Measurements from ENCODE around the gene PTPN21. TPM values are rescaled to one million over a fixed set of nuclear protein-coding genes. Genes with fewer than 3 reads are reported as not detected.

The PTPN21 gene
- total and polyA plus RNA-seq, 7 donors: 4.7 to 27.3 (median 14.8) TPM

DNA sequence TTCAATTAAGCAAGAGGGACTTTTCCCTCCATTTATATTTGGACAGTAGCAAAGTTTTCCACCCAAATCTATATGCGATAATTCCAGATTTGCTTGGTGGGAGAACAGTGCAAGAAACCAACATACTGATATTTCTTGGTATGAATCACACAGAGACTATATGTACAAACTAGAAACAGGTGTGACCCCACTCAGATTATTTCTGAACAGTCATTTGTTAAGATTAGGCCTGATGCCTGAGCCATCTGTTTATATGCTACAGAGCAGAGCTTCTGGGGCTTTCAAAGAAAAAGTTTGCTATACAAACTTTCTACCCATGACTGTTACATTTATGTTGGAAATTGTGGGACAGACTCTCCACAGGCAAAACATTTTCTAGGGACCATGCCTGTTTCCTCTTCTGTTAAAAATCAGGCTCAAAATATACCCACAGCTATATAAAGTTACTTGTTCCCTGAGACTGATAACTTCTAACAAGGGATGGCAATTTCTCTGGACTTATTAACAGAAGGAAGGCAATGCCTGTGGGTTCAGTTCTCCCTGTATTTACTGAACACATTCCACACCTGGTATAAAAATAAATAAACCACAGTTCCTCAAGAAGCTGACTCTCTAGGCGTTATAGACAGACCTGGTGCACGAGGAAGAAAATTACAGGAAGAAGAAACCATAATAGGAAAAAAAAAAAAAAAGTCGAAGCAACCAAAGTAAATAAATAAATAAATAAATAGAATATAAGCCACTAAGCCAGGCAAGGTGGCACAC is 8.0 kb downstream of the PTPN21 start:
- intact Hi-C loops (cut with DNase I): no loop called here
- 72 to 76% (median 73%) methylated on average over 4 of the region's 4 CpGs for whole genome bisulfite sequencing, 3 donors
- H3K4me1 ChIP-seq: peaks cover 25% of the 10 kb centered on the region
- DNase-seq: no peak
- ATAC-seq: no peak
- H3K27me3 ChIP-seq (ENCODE audit: insufficient read depth in 3 of 3, low read length in 2 of 3): no peaks in the 10 kb centered on the region
- TF ChIP-seq, protein P1, sequence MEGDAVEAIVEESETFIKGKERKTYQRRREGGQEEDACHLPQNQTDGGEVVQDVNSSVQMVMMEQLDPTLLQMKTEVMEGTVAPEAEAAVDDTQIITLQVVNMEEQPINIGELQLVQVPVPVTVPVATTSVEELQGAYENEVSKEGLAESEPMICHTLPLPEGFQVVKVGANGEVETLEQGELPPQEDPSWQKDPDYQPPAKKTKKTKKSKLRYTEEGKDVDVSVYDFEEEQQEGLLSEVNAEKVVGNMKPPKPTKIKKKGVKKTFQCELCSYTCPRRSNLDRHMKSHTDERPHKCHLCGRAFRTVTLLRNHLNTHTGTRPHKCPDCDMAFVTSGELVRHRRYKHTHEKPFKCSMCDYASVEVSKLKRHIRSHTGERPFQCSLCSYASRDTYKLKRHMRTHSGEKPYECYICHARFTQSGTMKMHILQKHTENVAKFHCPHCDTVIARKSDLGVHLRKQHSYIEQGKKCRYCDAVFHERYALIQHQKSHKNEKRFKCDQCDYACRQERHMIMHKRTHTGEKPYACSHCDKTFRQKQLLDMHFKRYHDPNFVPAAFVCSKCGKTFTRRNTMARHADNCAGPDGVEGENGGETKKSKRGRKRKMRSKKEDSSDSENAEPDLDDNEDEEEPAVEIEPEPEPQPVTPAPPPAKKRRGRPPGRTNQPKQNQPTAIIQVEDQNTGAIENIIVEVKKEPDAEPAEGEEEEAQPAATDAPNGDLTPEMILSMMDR (IDR thresholded peaks at IDR 0.05): no peak
- H3K36me3 ChIP-seq (ENCODE audit: insufficient read depth in 1 of 2, low read depth in 1 of 2): peaks cover 2 to 57% of the 10 kb centered on the region in 2 donors
- H3K9me3 ChIP-seq: no peaks in the 10 kb centered on the region
- H3K27ac ChIP-seq: no peak overlapping the region
- H3K4me3 ChIP-seq: no peak overlapping the region

DNA sequence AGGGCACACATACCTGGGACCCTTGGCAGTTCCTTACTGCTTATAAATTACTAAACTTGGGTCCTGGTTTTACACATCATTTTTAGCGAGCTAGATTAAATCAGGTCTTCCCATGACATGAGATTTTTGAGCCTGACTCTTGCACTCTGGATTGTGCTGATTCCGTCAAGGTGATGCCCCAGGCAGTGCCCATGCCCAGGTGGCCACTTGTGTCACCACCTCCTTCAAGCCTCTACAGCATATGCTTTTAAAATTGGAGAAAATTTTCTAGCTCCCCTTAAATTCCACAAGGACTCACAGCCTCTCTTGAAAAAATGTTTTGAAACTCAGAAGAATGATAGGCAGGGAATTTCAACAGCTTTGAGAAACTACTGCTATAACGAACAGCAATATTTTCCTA is 9.6 kb downstream of the PTPN21 start:
- Histone ChIP-seq H3K9me3 (no peaks in the 10 kb centered on the region), H3K27me3 (ENCODE audit: insufficient read depth in 3 of 3, low read length in 2 of 3) (no peaks in the 10 kb centered on the region), H3K4me1 (peaks cover 26% of the 10 kb centered on the region), H3K36me3 (ENCODE audit: insufficient read depth in 1 of 2, low read depth in 1 of 2) (peaks cover 2 to 56% of the 10 kb centered on the region in 2 donors), H3K27ac (no peak overlapping the region), H3K4me3 (no peak overlapping the region)
- TF ChIP-seq, protein P1 (IDR thresholded peaks at IDR 0.05): no peak
- WGBS, 3 donors: 87 to 94% (median 90%) methylated on average over 3 of the region's 3 CpGs
- ATAC-seq (no peak), DNase-seq (no peak)
- intact Hi-C loops (cut with DNase I): no loop called here

DNA sequence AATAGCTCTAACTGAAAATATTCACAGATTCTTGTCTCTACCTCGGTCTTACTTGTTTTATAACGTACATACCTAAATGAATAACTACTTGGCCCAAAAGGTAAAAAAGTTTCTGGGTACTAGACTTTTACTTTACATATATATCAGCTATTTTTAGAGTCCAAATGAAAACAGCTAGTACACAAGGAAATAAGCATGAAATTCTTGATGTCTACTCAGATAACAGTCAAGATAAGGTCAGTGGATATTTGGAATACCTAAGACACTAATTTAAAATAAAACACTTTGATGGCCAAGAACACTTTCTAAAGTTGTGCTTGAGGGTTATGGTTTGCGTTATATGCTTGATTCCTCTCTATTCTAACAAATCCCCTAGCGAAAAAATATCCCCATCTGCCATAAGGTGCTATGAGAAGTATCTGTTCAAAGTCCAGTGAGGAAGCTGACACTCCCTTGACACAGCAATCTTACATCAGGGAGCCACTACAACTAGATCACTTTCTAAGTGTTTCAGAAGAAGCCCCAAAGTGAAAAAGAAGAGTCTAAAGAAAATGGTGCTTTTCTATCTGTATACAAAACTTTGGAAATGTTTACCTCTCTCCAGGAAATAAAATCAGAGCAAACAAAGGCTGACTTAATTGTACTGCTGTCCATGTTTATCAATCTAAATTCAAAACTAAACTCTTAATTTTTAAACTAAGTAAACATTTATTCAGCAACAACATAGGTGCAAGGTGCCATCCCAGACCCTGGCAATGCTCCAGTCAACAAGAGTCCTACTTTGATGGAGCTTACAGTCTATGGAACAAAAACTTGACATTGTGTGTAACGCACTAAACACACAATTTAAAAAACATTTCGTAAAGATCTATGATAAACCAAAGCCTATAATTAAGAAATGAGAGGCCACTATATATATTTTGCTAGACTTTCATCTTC is 11.7 kb downstream of the PTPN21 start:
- 64 to 77% (median 68%) methylated on average over 6 of the region's 6 CpGs for WGBS, 3 donors
- ATAC-seq (no peak), DNase-seq (no peak)
- H3K4me3 ChIP-seq: no peak overlapping the region
- no peak overlapping the region for H3K27ac ChIP-seq
- peaks cover 30% of the 10 kb centered on the region for H3K4me1 ChIP-seq
- TF ChIP-seq, protein P1 (IDR thresholded peaks at IDR 0.05): no peak
- no peaks in the 10 kb centered on the region for H3K9me3 ChIP-seq
- intact Hi-C loops (cut with DNase I): no loop called here
- peaks cover 2 to 35% of the 10 kb centered on the region in 2 donors for H3K36me3 ChIP-seq (ENCODE audit: insufficient read depth in 1 of 2, low read depth in 1 of 2)
- H3K27me3 ChIP-seq (ENCODE audit: insufficient read depth in 3 of 3, low read length in 2 of 3): no peaks in the 10 kb centered on the region

DNA sequence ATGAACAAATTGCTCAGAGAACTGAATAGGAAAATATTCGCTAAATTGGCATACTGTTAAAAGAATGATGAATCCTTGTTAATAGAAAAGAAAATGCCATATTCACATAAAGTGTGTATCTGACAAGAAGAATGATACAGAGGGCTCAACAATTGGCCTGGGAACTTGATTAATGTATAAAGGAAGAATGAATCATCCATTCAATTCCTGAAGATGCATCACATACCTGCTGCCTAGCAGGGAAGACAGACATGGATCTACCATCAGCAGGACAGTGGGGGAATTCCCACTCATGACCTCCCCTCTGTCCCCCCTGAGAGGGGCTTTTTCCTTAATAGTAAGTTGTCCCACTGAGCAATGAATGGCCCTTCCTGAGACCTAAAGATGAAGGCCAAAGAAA is 13.5 kb downstream of the PTPN21 start:
- no peaks in the 10 kb centered on the region for H3K9me3 ChIP-seq
- H3K4me1 ChIP-seq: peaks cover 40% of the 10 kb centered on the region
- intact Hi-C loops (cut with DNase I): no loop called here
- no peaks in the 10 kb centered on the region for H3K27me3 ChIP-seq (ENCODE audit: insufficient read depth in 3 of 3, low read length in 2 of 3)
- H3K4me3 ChIP-seq: no peak overlapping the region
- no peak overlapping the region for H3K27ac ChIP-seq
- DNase-seq (no peak), ATAC-seq (no peak)
- H3K36me3 ChIP-seq (ENCODE audit: insufficient read depth in 1 of 2, low read depth in 1 of 2): peaks cover 0 to 18% of the 10 kb centered on the region in 2 donors
- TF ChIP-seq, protein P1 (IDR thresholded peaks at IDR 0.05): no peak
- 93 to 100% (median 95%) methylated on average over 1 of the region's 1 CpG for WGBS, 3 donors
